ENCODE data around the gene AP1S1. TPM values are rescaled to one million over a fixed set of nuclear protein-coding genes. Genes with fewer than 3 reads are reported as not detected.

AP1S1 gene
- total RNA-seq, 4 donors from 2014 or later = 28.2 to 44.4 (median 35.5) TPM

DNA sequence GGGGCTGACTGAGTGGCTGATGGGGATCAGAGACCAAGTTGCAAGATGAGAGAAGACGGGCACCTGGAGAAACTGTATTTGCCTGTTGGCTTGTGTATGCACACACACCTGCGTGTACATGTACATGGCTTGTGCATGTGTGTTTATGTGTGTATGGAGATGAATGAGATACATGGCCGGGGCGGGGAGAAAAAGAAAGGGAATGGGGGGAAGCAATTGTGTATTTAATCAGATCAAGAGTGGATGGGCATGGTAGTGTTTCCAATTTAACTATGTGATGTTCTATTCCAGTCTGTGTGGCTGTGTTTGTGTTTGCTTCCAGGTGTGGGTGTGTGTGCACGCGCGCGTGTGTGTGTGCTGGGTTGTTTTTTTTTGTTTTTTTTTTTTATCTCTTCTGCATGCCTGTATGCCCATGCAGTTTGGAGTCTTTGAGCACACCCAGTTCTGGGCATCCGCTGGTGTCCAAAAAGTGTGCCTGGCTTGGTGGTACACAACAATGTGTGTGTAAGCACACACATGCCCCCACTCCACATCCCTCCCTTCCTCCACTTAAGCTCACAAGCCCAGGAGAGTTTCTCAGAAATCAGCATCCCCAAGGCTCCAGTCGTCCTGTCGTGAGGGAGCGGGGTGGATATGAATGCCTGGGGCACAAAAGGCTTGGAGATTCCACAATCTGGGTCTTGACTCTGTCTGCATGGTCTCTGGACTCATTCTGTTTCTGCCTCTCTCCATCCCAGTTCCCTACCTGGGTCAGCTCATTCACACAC, 13.6 kb downstream of the AP1S1 start:
- intact Hi-C loops (cut with DNase I) = no loop called here
- H3K4me3 ChIP-seq = no peak overlapping the region
- TF ChIP-seq POLR2A (IDR thresholded peaks at IDR 0.05; ENCODE audit: low read depth) (no peak), POLR2AphosphoS5 (IDR thresholded peaks at IDR 0.05) (no peak), EP300 (IDR thresholded peaks at IDR 0.05) (no peak)
- TF ChIP-seq, protein P1, sequence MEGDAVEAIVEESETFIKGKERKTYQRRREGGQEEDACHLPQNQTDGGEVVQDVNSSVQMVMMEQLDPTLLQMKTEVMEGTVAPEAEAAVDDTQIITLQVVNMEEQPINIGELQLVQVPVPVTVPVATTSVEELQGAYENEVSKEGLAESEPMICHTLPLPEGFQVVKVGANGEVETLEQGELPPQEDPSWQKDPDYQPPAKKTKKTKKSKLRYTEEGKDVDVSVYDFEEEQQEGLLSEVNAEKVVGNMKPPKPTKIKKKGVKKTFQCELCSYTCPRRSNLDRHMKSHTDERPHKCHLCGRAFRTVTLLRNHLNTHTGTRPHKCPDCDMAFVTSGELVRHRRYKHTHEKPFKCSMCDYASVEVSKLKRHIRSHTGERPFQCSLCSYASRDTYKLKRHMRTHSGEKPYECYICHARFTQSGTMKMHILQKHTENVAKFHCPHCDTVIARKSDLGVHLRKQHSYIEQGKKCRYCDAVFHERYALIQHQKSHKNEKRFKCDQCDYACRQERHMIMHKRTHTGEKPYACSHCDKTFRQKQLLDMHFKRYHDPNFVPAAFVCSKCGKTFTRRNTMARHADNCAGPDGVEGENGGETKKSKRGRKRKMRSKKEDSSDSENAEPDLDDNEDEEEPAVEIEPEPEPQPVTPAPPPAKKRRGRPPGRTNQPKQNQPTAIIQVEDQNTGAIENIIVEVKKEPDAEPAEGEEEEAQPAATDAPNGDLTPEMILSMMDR (IDR thresholded peaks at IDR 0.05) = no peak
- no peaks in the 10 kb centered on the region for H3K36me3 ChIP-seq
- 3% methylated on average over 12 of the region's 12 CpGs for WGBS
- no peak for DNase-seq (ENCODE audit: extremely low spot score)
- peaks cover 29 to 100% (median 98%) of the 10 kb centered on the region in 4 donors for H3K27me3 ChIP-seq
- H3K27ac ChIP-seq (replicated peaks in 1 of 4) = no peak overlapping the region
- peaks cover 53 to 69% (median 58%) of the 10 kb centered on the region in 4 donors for H3K4me1 ChIP-seq
- no peaks in the 10 kb centered on the region for H3K9me3 ChIP-seq

DNA sequence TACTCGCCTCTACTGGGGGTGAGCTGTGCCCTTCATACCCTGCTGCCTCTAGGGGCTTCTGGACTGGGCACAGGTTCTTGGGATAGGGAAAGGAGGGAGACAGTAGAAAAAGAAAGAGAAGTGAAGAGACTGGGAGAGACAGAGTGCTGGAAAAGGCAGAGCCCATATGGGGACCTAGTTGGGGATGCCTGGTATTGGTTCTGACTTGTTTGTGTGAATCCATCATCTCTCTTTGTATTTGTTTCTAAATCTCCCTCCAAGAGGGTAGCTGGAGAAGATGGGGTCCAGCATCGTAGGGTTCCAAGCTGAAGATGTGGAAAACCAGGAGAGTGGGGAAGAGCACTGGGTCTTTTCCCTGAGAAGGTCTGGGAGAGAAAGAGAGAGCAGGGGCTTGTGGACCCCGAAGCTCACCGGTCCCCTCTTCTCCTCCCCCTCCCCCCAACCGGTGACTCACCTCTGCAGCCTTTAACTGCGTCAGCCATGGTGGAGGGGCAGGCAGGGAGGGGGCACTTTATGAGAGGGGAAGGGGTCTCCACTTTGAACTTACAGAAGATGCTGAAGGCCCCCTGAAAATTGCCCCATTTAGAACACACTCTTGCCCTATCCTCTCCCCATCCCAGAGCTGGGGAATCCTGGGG, 14.3 kb downstream of the AP1S1 start:
- no peaks in the 10 kb centered on the region for H3K9me3 ChIP-seq
- TF ChIP-seq POLR2AphosphoS5 (IDR thresholded peaks at IDR 0.05) (no peak), POLR2A (IDR thresholded peaks at IDR 0.05; ENCODE audit: low read depth) (no peak), EP300 (IDR thresholded peaks at IDR 0.05) (no peak)
- TF ChIP-seq, protein P1 (IDR thresholded peaks at IDR 0.05) = no peak
- H3K36me3 ChIP-seq = no peaks in the 10 kb centered on the region
- 7% methylated on average over 6 of the region's 6 CpGs for WGBS
- H3K4me1 ChIP-seq = peaks cover 53 to 69% (median 58%) of the 10 kb centered on the region in 4 donors
- peaks cover 34 to 100% (median 99%) of the 10 kb centered on the region in 4 donors for H3K27me3 ChIP-seq
- no peak for DNase-seq (ENCODE audit: extremely low spot score)
- no peak overlapping the region for H3K27ac ChIP-seq (replicated peaks in 1 of 4)
- intact Hi-C loops (cut with DNase I) = loop anchor here (1.0 kb wide), 1 partner anchor 24 kb away; no protein-coding TSS in a partner anchor
- no peak overlapping the region for H3K4me3 ChIP-seq

DNA sequence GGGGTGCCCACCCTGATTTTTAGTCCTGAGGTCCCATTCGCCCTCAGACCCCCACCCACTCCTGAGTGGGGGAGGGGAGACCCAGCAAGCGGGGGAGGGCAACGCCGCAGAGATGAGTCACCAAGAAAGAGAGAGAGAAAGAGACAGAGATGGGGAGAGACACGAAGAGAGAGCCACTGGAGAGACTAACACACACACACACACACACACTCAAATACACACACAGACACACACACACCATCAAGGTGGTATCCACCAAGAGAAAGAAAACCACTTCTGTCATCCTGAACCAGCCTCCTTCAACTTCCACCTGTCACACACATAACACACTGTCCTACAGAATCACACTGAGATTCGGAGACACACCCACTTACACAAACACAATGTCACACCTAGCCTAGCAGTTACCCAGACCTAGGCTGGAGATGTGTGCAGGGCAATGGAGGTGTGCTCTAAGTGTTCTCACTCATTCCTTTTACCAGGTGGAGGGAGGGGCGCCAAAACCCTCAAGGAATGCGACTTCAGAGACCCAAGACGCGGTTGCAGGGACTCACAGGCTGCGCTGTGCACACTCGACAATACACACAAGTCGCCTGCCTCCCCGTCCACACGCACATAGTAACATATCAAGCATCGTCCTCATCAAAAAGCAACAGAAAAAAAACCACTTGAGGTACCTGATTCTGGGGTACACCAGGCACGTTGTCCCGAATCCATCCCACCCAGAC, 15.0 kb downstream of the AP1S1 start:
- DNase-seq (ENCODE audit: extremely low spot score) = no peak
- Histone ChIP-seq H3K27me3 (peaks cover 27 to 100% (median 99%) of the 10 kb centered on the region in 4 donors), H3K9me3 (no peaks in the 10 kb centered on the region), H3K36me3 (no peaks in the 10 kb centered on the region), H3K4me1 (peaks cover 53 to 69% (median 57%) of the 10 kb centered on the region in 4 donors), H3K27ac (replicated peaks in 1 of 4) (no peak overlapping the region), H3K4me3 (no peak overlapping the region)
- intact Hi-C loops (cut with DNase I) = loop anchor here (1.0 kb wide), 1 partner anchor 25 kb away; no protein-coding TSS in a partner anchor
- TF ChIP-seq, protein P1 (IDR thresholded peaks at IDR 0.05) = no peak
- TF ChIP-seq EP300 (IDR thresholded peaks at IDR 0.05) = no peak
- no peak for TF ChIP-seq POLR2AphosphoS5 (IDR thresholded peaks at IDR 0.05)
- TF ChIP-seq POLR2A (IDR thresholded peaks at IDR 0.05; ENCODE audit: low read depth) = no peak
- 2% methylated on average over 9 of the region's 18 CpGs for WGBS

DNA sequence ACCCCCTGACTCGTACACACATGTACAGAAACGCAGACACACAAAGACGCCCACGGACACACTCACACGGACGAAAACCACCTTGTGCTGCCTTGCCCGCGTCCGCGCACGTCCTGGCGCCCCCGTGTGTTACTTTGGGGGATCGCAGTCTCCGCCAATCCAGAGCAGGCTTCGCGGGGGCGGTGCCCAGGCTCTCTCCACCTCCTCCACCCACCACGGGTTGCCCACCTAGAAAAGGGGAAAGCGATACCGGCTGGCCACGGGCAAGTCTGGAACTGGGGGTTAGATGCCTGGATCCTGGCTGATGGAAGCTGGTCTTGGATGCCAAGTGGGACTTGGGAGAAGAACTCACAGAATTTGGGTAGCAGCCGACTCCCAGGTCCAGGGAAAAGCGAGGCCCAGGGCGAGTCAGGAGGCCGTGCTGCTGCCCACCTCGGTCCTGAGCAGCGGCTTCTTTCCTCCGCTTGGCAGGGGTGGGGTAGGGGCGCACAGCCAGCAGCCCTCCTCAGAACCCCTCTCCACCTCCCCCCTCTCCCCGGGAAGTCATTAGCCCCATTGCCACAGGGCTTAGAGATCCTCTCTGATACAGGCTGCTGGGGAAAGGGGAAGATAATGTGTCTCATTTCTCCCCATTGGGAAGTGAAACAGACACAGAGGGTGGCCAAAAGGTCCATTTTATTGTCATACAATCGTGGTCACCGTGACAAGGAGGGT, 15.7 kb downstream of the AP1S1 start:
- no peak overlapping the region for H3K4me3 ChIP-seq
- H3K36me3 ChIP-seq = no peaks in the 10 kb centered on the region
- no peak for DNase-seq (ENCODE audit: extremely low spot score)
- no peaks in the 10 kb centered on the region for H3K9me3 ChIP-seq
- no peak overlapping the region for H3K27ac ChIP-seq (replicated peaks in 1 of 4)
- no peak for TF ChIP-seq EP300 (IDR thresholded peaks at IDR 0.05)
- TF ChIP-seq POLR2A (IDR thresholded peaks at IDR 0.05; ENCODE audit: low read depth) = no peak
- TF ChIP-seq POLR2AphosphoS5 (IDR thresholded peaks at IDR 0.05) = peak in 1 of 2 donors; percentile 12
- TF ChIP-seq, protein P1 (IDR thresholded peaks at IDR 0.05) = peak; percentile 73 to 93 (median 75)
- H3K27me3 ChIP-seq = peaks cover 25 to 100% (median 99%) of the 10 kb centered on the region in 4 donors
- 0% methylated on average over 18 of the region's 33 CpGs for WGBS
- H3K4me1 ChIP-seq = peaks cover 48 to 66% (median 53%) of the 10 kb centered on the region in 4 donors
- intact Hi-C loops (cut with DNase I) = loop anchor here (1.0 kb wide), 1 partner anchor 26 kb away; no protein-coding TSS in a partner anchor

Data from esophagus muscularis mucosa (tissue), 4 donors.